Ascending aorta (tissue), 2 donors: ENCODE data around the gene LETM1. TPM values are rescaled to one million over a fixed set of nuclear protein-coding genes. Genes with fewer than 3 reads are reported as not detected.

Source experiments
- DNase-seq, 2 donors: peaks; one replicate each; pipeline ENCODE4 v3.0.0-alpha.2; 2019; ENCODE audit warnings: low spot score in 2 of 2
- H3K27ac ChIP-seq, 2 donors: fragments of 200-600 bp; sonication (generic); one replicate each; pipeline ENCODE4 v1.5.1; 2016 to 2017; ENCODE audit warnings: mild to moderate bottlenecking in 1 of 2
- H3K27me3 ChIP-seq: fragments of 200-600 bp; sonication (generic); one replicate; pipeline ENCODE4 v1.5.1; 2017
- H3K36me3 ChIP-seq, 2 donors: fragments of 200-600 bp; sonication (generic); one replicate each; pipeline ENCODE4 v1.5.1; 2016
- H3K4me1 ChIP-seq, 2 donors: fragments of 200-600 bp; sonication (generic); one replicate each; pipeline ENCODE4 v1.5.1; 2016 to 2017; ENCODE audit warnings: mild to moderate bottlenecking in 1 of 2
- H3K4me3 ChIP-seq, 2 donors: fragments of 200-600 bp; sonication (generic); one replicate each; pipeline ENCODE4 v1.5.1; 2016 to 2017; ENCODE audit warnings: mild to moderate bottlenecking in 1 of 2
- H3K9me3 ChIP-seq, 2 donors: fragments of 200-600 bp; sonication (generic); one replicate each; pipeline ENCODE4 v1.5.1; 2016
- CTCF ChIP-seq, 3 experiments: fragments of 200-600 bp in 2 of 3; fragments of 450-650 bp in 1 of 3; sonication (generic) in 2 of 3; IDR thresholded peaks; one replicate each; pipeline ENCODE4 v1.5.1; 2016 to 2019; ENCODE audit warnings: antibody characterized with exemption in 3 of 3, mild to moderate bottlenecking in 1 of 3, moderate library complexity in 1 of 3
- intact Hi-C: fragments of 100-400 bp; cut with DNase I; formaldehyde crosslinking; loops from one replicate; pipeline ENCODE4 v1.15.1; 2023
- total RNA-seq: library from RNA; depleted of rRNA; stranded (reverse); fragments of >200 nt; gene quantifications from one replicate; pipeline ENCODE4 v1.1.0, GENCODE V29; 2016

LETM1 gene
- total RNA-seq, 1 donor from 2014 or later = 37.7 TPM

DNA sequence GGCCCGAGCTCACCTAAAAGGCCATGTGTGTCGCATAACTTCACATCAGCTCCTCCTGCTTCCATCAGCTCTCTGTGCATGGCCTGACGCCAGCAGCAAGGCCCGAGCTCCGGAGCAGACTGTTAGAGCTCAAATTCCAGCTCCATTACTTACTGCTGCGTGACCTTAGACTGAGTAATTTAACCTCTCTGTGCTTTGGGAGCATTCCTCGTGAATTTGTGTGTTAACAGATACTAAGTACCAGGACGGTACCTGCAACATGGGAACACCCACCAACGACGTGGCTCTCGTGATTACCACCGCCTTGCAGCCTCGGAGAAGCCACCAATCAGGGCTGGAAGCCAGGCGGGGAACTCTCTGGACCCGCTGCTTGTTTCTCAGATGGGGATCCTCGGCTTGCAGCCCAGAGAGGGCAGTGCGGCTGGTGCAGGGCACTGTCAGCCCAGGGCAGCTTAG is 12.9 kb downstream of the LETM1 start:
- no peak for DNase-seq

GRCh38 chr4:1842339-1842895 is 13.5 kb downstream of the LETM1 start:
- intact Hi-C loops = no loop called here
- Histone ChIP-seq H3K27ac (no peak overlapping the region), H3K9me3 (no peaks in the 10 kb centered on the region), H3K4me1 (peaks cover 0 to 3% of the 10 kb centered on the region in 2 donors), H3K4me3 (no peak overlapping the region), H3K36me3 (peaks cover 51 to 82% of the 10 kb centered on the region in 2 donors), H3K27me3 (no peaks in the 10 kb centered on the region)
- TF ChIP-seq CTCF (IDR thresholded peaks at IDR 0.05) = no peak
- no peak for DNase-seq

More for the DNA sequence above, 12.9 kb downstream of the LETM1 start:
- intact Hi-C loops = no loop called here
- no peak for TF ChIP-seq CTCF (IDR thresholded peaks at IDR 0.05)
- Histone ChIP-seq H3K36me3 (peaks cover 50 to 79% of the 10 kb centered on the region in 2 donors), H3K4me3 (no peak overlapping the region), H3K27ac (no peak overlapping the region), H3K4me1 (peaks cover 0 to 3% of the 10 kb centered on the region in 2 donors), H3K27me3 (no peaks in the 10 kb centered on the region), H3K9me3 (no peaks in the 10 kb centered on the region)

DNA sequence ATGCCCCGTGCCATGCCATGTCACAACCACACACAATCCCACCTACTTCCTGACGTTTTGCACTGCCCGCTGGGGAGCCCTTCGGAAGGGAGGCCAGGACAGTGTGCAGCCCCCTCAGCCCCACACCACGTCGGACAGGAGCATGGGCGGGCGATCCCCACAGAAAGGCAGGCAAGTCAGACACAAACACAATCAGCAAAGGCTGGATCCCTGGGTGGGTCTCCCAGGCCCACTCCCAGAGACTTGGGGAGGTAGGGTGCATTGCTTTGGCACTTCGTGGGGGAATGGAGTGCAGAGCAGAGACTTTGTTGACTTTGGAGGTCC is 14.1 kb downstream of the LETM1 start:
- Histone ChIP-seq H3K9me3 (no peaks in the 10 kb centered on the region), H3K27me3 (no peaks in the 10 kb centered on the region), H3K27ac (no peak overlapping the region), H3K4me1 (peaks cover 0 to 3% of the 10 kb centered on the region in 2 donors), H3K36me3 (peaks cover 55 to 82% of the 10 kb centered on the region in 2 donors), H3K4me3 (no peak overlapping the region)
- intact Hi-C loops = no loop called here
- TF ChIP-seq CTCF (IDR thresholded peaks at IDR 0.05) = no peak
- DNase-seq = no peak

DNA sequence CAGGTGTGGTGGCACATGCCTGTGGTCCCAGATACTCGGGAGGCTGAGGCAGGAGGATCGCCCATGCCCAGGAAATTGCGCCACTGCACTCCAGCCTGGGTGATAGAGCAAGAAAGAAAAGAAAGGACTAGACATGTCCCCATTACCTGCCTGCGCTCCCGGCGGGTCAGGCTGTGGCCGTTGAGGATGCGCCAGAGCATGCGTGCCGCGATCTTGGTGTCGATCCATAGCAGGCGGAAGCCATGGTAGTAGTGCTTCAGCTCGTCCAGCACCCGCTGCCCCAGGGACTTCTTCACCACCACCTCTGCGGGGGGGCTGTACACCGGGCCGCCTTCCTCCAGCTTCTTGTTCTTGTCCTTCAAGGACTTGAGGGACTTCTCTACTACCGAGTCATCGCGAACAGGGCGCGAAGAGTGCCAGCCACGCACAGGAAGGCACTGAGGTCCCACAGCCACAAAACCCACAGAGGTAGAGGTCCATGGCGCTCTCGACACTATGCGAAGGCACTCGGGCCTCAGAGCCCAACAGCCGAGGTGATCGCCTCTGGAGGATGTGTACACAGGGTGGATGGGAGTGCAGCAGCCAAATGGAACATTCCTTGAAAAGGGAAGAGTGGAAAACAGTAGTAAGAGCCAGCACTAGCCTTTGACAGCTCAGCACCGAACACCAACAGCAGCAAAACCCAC is 14.6 kb downstream of the LETM1 start:
- Histone ChIP-seq H3K36me3 (peaks cover 60 to 82% of the 10 kb centered on the region in 2 donors), H3K4me1 (peaks cover 0 to 3% of the 10 kb centered on the region in 2 donors), H3K4me3 (no peak overlapping the region), H3K9me3 (no peaks in the 10 kb centered on the region), H3K27me3 (no peaks in the 10 kb centered on the region), H3K27ac (no peak overlapping the region)
- DNase-seq = no peak
- intact Hi-C loops = no loop called here
- TF ChIP-seq CTCF (IDR thresholded peaks at IDR 0.05) = no peak

- H3K27me3 ChIP-seq = no peaks in the 10 kb centered on the region
- DNase-seq = no peak
- peaks cover 0 to 3% of the 10 kb centered on the region in 2 donors for H3K4me1 ChIP-seq
- H3K4me3 ChIP-seq = no peak overlapping the region
- no peak for TF ChIP-seq CTCF (IDR thresholded peaks at IDR 0.05)
- H3K36me3 ChIP-seq = peaks cover 68 to 86% of the 10 kb centered on the region in 2 donors
- H3K27ac ChIP-seq = no peak overlapping the region
- intact Hi-C loops = no loop called here
- H3K9me3 ChIP-seq = no peaks in the 10 kb centered on the region
Measured at GRCh38 chr4:1839282-1839681, 16.7 kb downstream of the LETM1 start.
